ENCODE data around the gene BCAS1. TPM values are rescaled to one million over a fixed set of nuclear protein-coding genes. Genes with fewer than 3 reads are reported as not detected.

The BCAS1 gene
- total and polyA plus RNA-seq, 2 donors (not counting 3 experiments of a cell fraction or from before 2014, with no cell fraction given), result not detected

- Histone ChIP-seq H3K9me1 (replicated peaks; ENCODE audit: control insufficient read depth, extremely low read depth, insufficient read depth, low read length) (no peaks in the 10 kb centered on the region), H3K4me2 (ENCODE audit: insufficient read depth, low read length) (no peak overlapping the region), H3K4me1 (ENCODE audit: control insufficient read depth, extremely low read depth, insufficient read depth, low read length) (no peaks in the 10 kb centered on the region), H3K36me3 (ENCODE audit: control insufficient read depth in 2 of 2, extremely low read depth in 1 of 2, insufficient read depth in 2 of 2, low read length in 2 of 2) (no peaks in the 10 kb centered on the region), H4K20me1 (replicated peaks; ENCODE audit: control insufficient read depth, extremely low read depth, insufficient read depth, low read length) (no peaks in the 10 kb centered on the region), H2AFZ (ENCODE audit: low read depth, low read length) (no peak overlapping the region), H3K9me3 (replicated peaks; ENCODE audit: control insufficient read depth, insufficient read depth, low read length) (no peaks in the 10 kb centered on the region), H3K4me3 (replicated peaks in 1 of 3; ENCODE audit: insufficient read depth in 1 of 3, low read depth in 1 of 3, low read length in 3 of 3) (no peak overlapping the region), H3K27me3 (ENCODE audit: control insufficient read depth in 2 of 2, insufficient read depth in 2 of 2, low read length in 2 of 2) (no peaks in the 10 kb centered on the region), H3K79me2 (ENCODE audit: control insufficient read depth, insufficient read depth, low read length) (no peaks in the 10 kb centered on the region), H3K9ac (replicated peaks; ENCODE audit: extremely low read depth, insufficient read depth, low read length) (no peak overlapping the region), H3K27ac (ENCODE audit: insufficient read depth, low read depth, low read length) (no peak overlapping the region)
- ChIA-PET CTCF (interaction anchor here (0.8 to 3.5 kb wide), 8 partner anchors 10 to 1933 kb away, joined by 3 to 36 read pairs (median 6); no protein-coding TSS in a partner anchor), POLR2A (no interaction called here)
- intact Hi-C loops (cut with micrococcal nuclease) (no loop called here), dilution Hi-C loops (cut with MboI; ENCODE audit: extremely low pct_ligation_motif_present, low sequenced_read_pairs) (no loop called here)
- no TSS peak for BruUV-seq (replicated peaks)
- no peak for DNase-seq (ENCODE audit: low read depth, low spot score)
- no peak for TF ChIP-seq CTCF (IDR thresholded peaks at IDR 0.05; ENCODE audit: extremely low read depth in 1 of 2, insufficient read depth in 1 of 2, low read depth in 1 of 2, low read length in 2 of 2)
- no peak for TF ChIP-seq MYC (IDR thresholded peaks at IDR 0.05; ENCODE audit: low read depth, low read length)
- TF ChIP-seq JUN (IDR thresholded peaks at IDR 0.05; ENCODE audit: borderline replicate concordance, insufficient read depth, insufficient read length, low read depth), result no peak
- no peak for TF ChIP-seq GATA2 (IDR thresholded peaks at IDR 0.05; ENCODE audit: insufficient read depth, insufficient read length, low read depth, low read length)
- FAIRE-seq, result no peak
These were observed 9.1 kb downstream of the BCAS1 start for GRCh38 chr20:54061101-54061881.
